Measurements from ENCODE around the gene DROSHA. TPM values are rescaled to one million over a fixed set of nuclear protein-coding genes. Genes with fewer than 3 reads are reported as not detected.

The DROSHA gene
- total RNA-seq, 4 donors from 2014 or later = 29.4 to 62.4 (median 50.2) TPM

- DNase-seq (ENCODE audit: low spot score) (no peak), ATAC-seq (ENCODE audit: low FRiP score) (no peak)
- TF ChIP-seq, protein P1, sequence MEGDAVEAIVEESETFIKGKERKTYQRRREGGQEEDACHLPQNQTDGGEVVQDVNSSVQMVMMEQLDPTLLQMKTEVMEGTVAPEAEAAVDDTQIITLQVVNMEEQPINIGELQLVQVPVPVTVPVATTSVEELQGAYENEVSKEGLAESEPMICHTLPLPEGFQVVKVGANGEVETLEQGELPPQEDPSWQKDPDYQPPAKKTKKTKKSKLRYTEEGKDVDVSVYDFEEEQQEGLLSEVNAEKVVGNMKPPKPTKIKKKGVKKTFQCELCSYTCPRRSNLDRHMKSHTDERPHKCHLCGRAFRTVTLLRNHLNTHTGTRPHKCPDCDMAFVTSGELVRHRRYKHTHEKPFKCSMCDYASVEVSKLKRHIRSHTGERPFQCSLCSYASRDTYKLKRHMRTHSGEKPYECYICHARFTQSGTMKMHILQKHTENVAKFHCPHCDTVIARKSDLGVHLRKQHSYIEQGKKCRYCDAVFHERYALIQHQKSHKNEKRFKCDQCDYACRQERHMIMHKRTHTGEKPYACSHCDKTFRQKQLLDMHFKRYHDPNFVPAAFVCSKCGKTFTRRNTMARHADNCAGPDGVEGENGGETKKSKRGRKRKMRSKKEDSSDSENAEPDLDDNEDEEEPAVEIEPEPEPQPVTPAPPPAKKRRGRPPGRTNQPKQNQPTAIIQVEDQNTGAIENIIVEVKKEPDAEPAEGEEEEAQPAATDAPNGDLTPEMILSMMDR (IDR thresholded peaks at IDR 0.05) = no peak
Observed at GRCh38 chr5:31413030-31413812, 118.7 kb downstream of the DROSHA start.

- no peak for DNase-seq (ENCODE audit: low spot score)
Observed at GRCh38 chr5:31412324-31412723, 119.6 kb downstream of the DROSHA start.

DNA sequence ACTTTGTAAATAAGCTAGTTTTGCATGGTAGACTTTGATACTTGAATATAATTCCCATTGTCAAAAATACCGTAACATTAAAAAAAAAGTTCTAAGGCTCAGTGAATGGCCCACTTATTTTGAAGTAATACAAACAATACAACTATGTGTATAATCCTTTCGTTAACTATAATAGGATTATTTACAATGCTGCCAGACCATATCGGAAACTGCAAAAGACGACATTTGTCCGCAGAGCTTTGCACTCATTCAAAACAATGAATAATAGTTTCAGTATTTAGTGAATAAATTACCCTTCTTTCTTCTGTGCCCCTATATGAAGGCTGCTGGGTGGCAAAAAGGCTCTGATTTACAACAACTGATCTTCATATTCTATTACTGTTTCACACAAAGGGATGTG, 121.8 kb downstream of the DROSHA start:
- TF ChIP-seq, protein P1 (IDR thresholded peaks at IDR 0.05) = no peak
- DNase-seq (ENCODE audit: low spot score) (no peak), ATAC-seq (ENCODE audit: low FRiP score) (no peak)

More at GRCh38 chr5:31412324-31412723, 119.6 kb downstream of the DROSHA start:
- ATAC-seq (ENCODE audit: low FRiP score) = no peak
- TF ChIP-seq, protein P1 (IDR thresholded peaks at IDR 0.05) = no peak

- ATAC-seq (ENCODE audit: low FRiP score) = no peak
- no peak for DNase-seq (ENCODE audit: low spot score)
- TF ChIP-seq, protein P1 (IDR thresholded peaks at IDR 0.05) = no peak
Observed at GRCh38 chr5:31408814-31409213, 123.1 kb downstream of the DROSHA start.

- TF ChIP-seq, protein P1 (IDR thresholded peaks at IDR 0.05) = no peak
- no peak for DNase-seq (ENCODE audit: low spot score)
- peak; percentile 43 for ATAC-seq (ENCODE audit: low FRiP score)
Observed at GRCh38 chr5:31407921-31408693, 123.8 kb downstream of the DROSHA start.

DNA sequence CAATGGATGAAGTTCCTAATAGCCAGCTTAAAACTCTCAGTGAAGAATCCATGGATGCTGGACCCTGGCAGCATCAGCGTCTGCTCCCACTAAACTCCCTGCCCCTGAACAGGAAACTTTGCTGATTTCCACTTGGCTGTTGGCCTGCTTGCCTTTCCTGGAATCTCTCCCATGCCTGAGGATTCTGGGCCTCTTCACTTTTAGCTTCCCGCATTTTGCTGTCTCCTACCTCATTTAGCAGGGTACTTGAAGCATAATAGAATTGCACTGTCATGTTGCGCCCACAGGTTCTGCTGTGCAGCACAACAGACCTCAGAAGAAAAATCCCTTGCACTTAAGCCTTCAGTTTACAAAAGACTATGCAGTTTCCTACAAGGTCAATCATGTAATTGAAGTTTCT, 127.6 kb downstream of the DROSHA start:
- TF ChIP-seq, protein P1 (IDR thresholded peaks at IDR 0.05) = no peak
- DNase-seq (ENCODE audit: low spot score) (no peak), ATAC-seq (ENCODE audit: low FRiP score) (no peak)
